HEK293 (cell line): Measurements from ENCODE around the gene IRS1.

Source experiments
- CTCF ChIA-PET: fragments of 350-600 bp; formaldehyde crosslinking; extraction: SDS; loops from one replicate; lab custom pipeline; 2021; ENCODE audit warnings: antibody characterized with exemption; lab: Yijun Ruan, JAX
- POLR2A ChIA-PET: fragments of 300-600 bp; formaldehyde crosslinking; extraction: SDS; loops from one replicate; lab custom pipeline; 2020; ENCODE audit warnings: antibody characterized with exemption, inconsistent platforms; lab: Yijun Ruan, JAX
- H3K27ac ChIP-seq: fragments of 200-500 bp; sonication (Bioruptor generic); 2 replicates; pipeline ENCODE4 v1.5.1; 2014; ENCODE audit warnings: low read depth, low read length, control low read depth, inconsistent platforms; ENCODE audit errors: extremely low read depth
- H3K36me3 ChIP-seq, 2 experiments: fragments of 200-500 bp in 1 of 2; sonication (Bioruptor generic) in 1 of 2; 1 replicate in 1 of 2; 2 replicates in 1 of 2; pipeline ENCODE4 v1.5.1; 2014 to 2017; ENCODE audit warnings: inconsistent platforms in 2 of 2, low read length in 2 of 2; ENCODE audit not compliant: control insufficient read depth in 2 of 2, insufficient read depth in 1 of 2
- H3K4me1 ChIP-seq: fragments of 200-500 bp; sonication (Bioruptor generic); 2 replicates; pipeline ENCODE4 v1.5.1; 2014; ENCODE audit warnings: mild to moderate bottlenecking, low read length, inconsistent platforms; ENCODE audit not compliant: control insufficient read depth, insufficient read depth
- H3K4me3 ChIP-seq: 2 replicates; pipeline ENCODE4 v1.5.1; 2011; ENCODE audit warnings: low read depth, mild to moderate bottlenecking, control low read depth, low read length, moderate library complexity
- H3K9me3 ChIP-seq: fragments of 200-500 bp; sonication (Bioruptor generic); 2 replicates; pipeline ENCODE4 v1.5.1; 2014; ENCODE audit warnings: low read depth, low read length, inconsistent platforms; ENCODE audit not compliant: control insufficient read depth, insufficient read depth
- BCL11A ChIP-seq: fragments of 450-650 bp; formaldehyde crosslinking; IDR thresholded peaks from 2 replicates; pipeline ENCODE4 v1.5.1; 2016; ENCODE audit warnings: low read depth, missing biosample characterization, missing genetic modification characterization
- FEZF1 ChIP-seq: fragments of 450-650 bp; formaldehyde crosslinking; IDR thresholded peaks from 2 replicates; pipeline ENCODE4 v1.5.1; 2016; ENCODE audit warnings: missing biosample characterization, missing genetic modification characterization
- GLI2 ChIP-seq: fragments of 450-650 bp; formaldehyde crosslinking; IDR thresholded peaks from 2 replicates; pipeline ENCODE4; 2017; ENCODE audit warnings: missing biosample characterization, missing genetic modification characterization, low read depth, borderline replicate concordance
- GLIS1 ChIP-seq: fragments of 450-650 bp; formaldehyde crosslinking; IDR thresholded peaks from 2 replicates; pipeline ENCODE4 v1.5.1; 2016; ENCODE audit warnings: missing biosample characterization, missing genetic modification characterization
- GLIS2 ChIP-seq: fragments of 450-650 bp; formaldehyde crosslinking; IDR thresholded peaks from 2 replicates; pipeline ENCODE4 v1.5.1; 2016; ENCODE audit warnings: missing biosample characterization, missing genetic modification characterization
- TCF7L2 ChIP-seq: IDR thresholded peaks from 2 replicates; pipeline ENCODE4 v1.6.1; 2011; ENCODE audit warnings: low read depth, mild to moderate bottlenecking, inconsistent platforms, low read length, moderate library complexity, borderline replicate concordance
- ZBTB8A ChIP-seq: fragments of 450-650 bp; formaldehyde crosslinking; IDR thresholded peaks from 2 replicates; pipeline ENCODE4 v1.5.1; 2016; ENCODE audit warnings: missing biosample characterization, missing genetic modification characterization
- ZEB2 ChIP-seq: fragments of 450-650 bp; formaldehyde crosslinking; IDR thresholded peaks from 2 replicates; pipeline ENCODE4 v1.5.1; 2016; ENCODE audit warnings: missing biosample characterization, missing genetic modification characterization
- ZIC2 ChIP-seq: fragments of 450-650 bp; formaldehyde crosslinking; IDR thresholded peaks from 2 replicates; pipeline ENCODE4 v1.5.1; 2016; ENCODE audit warnings: missing biosample characterization, missing genetic modification characterization
- ZNF112 ChIP-seq: fragments of 450-650 bp; formaldehyde crosslinking; IDR thresholded peaks from 2 replicates; pipeline ENCODE4 v1.5.0; 2017; ENCODE audit warnings: missing biosample characterization, missing genetic modification characterization
- ZNF133 ChIP-seq: fragments of 450-650 bp; formaldehyde crosslinking; IDR thresholded peaks from 2 replicates; pipeline ENCODE4 v1.5.1; 2016; ENCODE audit warnings: missing biosample characterization, missing genetic modification characterization
- ZNF2 ChIP-seq: fragments of 450-650 bp; formaldehyde crosslinking; IDR thresholded peaks from 2 replicates; pipeline ENCODE4 v1.5.1; 2016; ENCODE audit warnings: missing biosample characterization, missing genetic modification characterization
- ZNF354C ChIP-seq: fragments of 450-650 bp; formaldehyde crosslinking; IDR thresholded peaks from 2 replicates; pipeline ENCODE4 v1.5.1; 2016; ENCODE audit warnings: missing biosample characterization, missing genetic modification characterization, low read depth, borderline replicate concordance
- ZNF48 ChIP-seq: fragments of 450-650 bp; formaldehyde crosslinking; IDR thresholded peaks from 2 replicates; pipeline ENCODE4 v1.5.1; 2016; ENCODE audit warnings: missing biosample characterization, missing genetic modification characterization
- ZXDB ChIP-seq: fragments of 450-650 bp; formaldehyde crosslinking; IDR thresholded peaks from 2 replicates; pipeline ENCODE4 v1.5.1; 2016; ENCODE audit warnings: missing biosample characterization, missing genetic modification characterization
- TF ChIP-seq, protein P1 (sequence below): fragments of 450-650 bp; formaldehyde crosslinking; IDR thresholded peaks from 2 replicates; pipeline ENCODE4 v1.5.1; 2016; ENCODE audit warnings: missing biosample characterization, missing genetic modification characterization
- TF ChIP-seq, protein P2 (sequence below): fragments of 450-650 bp; formaldehyde crosslinking; IDR thresholded peaks from 2 replicates; pipeline ENCODE4 v1.5.1; 2016; ENCODE audit warnings: missing biosample characterization, missing genetic modification characterization
- TF ChIP-seq, protein P3 (sequence below): fragments of 450-650 bp; formaldehyde crosslinking; IDR thresholded peaks from 2 replicates; pipeline ENCODE4 v1.5.1; 2017; ENCODE audit warnings: missing biosample characterization, mild to moderate bottlenecking, missing genetic modification characterization, moderate library complexity
- TF ChIP-seq, protein P4 (sequence below): fragments of 450-650 bp; formaldehyde crosslinking; IDR thresholded peaks from 2 replicates; pipeline ENCODE4 v1.5.1; 2017; ENCODE audit warnings: missing biosample characterization, missing genetic modification characterization

Gene IRS1

DNA sequence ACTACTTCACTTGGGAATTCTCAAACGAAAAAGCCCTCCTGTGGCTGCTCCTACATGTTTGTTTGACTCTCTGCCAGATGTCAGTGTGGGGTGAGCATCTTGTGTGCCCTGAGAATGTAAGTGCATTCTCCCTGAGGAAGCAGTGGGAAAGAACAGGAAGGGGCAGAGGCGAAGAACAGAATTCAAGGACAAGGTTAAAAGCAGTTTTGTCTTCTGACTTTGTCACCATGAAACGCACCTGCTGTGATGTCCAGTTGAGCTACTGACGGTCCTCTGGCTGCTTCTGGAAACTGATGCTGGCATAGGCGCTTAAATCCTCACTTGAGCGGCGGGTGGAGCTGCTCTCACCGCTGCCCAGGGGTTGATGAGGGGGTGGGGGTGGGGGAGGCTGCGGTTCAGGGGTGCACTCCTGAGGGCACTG, 4.9 kb downstream of the IRS1 start:
- H3K4me3 ChIP-seq, result peak overlapping the region; percentile 29
- TF ChIP-seq GLIS1 (tag by site-specific recombination), result peak; percentile 60; the same call in 1 of the 2 replicates
- TF ChIP-seq ZNF354C (tag by site-specific recombination), result no peak
- TF ChIP-seq, protein P1, sequence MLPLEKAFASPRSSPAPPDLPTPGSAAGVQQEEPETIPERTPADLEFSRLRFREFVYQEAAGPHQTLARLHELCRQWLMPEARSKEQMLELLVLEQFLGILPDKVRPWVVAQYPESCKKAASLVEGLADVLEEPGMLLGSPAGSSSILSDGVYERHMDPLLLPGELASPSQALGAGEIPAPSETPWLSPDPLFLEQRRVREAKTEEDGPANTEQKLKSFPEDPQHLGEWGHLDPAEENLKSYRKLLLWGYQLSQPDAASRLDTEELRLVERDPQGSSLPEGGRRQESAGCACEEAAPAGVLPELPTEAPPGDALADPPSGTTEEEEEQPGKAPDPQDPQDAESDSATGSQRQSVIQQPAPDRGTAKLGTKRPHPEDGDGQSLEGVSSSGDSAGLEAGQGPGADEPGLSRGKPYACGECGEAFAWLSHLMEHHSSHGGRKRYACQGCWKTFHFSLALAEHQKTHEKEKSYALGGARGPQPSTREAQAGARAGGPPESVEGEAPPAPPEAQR, result no peak
- TF ChIP-seq ZNF112 (tag by site-specific recombination), result no peak
- TF ChIP-seq, protein P2, sequence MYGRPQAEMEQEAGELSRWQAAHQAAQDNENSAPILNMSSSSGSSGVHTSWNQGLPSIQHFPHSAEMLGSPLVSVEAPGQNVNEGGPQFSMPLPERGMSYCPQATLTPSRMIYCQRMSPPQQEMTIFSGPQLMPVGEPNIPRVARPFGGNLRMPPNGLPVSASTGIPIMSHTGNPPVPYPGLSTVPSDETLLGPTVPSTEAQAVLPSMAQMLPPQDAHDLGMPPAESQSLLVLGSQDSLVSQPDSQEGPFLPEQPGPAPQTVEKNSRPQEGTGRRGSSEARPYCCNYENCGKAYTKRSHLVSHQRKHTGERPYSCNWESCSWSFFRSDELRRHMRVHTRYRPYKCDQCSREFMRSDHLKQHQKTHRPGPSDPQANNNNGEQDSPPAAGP (tag by site-specific recombination), result no peak
- no peak for TF ChIP-seq ZBTB8A (tag by site-specific recombination)
- TF ChIP-seq BCL11A (tag by site-specific recombination), result no peak
- TF ChIP-seq GLIS2 (tag by site-specific recombination), result no peak
- peak; percentile 75 for TF ChIP-seq ZIC2
- TF ChIP-seq, protein P3, sequence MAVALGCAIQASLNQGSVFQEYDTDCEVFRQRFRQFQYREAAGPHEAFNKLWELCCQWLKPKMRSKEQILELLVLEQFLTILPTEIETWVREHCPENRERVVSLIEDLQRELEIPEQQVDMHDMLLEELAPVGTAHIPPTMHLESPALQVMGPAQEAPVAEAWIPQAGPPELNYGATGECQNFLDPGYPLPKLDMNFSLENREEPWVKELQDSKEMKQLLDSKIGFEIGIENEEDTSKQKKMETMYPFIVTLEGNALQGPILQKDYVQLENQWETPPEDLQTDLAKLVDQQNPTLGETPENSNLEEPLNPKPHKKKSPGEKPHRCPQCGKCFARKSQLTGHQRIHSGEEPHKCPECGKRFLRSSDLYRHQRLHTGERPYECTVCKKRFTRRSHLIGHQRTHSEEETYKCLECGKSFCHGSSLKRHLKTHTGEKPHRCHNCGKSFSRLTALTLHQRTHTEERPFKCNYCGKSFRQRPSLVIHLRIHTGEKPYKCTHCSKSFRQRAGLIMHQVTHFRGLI (tag by site-specific recombination), result no peak
- TF ChIP-seq, protein P4, sequence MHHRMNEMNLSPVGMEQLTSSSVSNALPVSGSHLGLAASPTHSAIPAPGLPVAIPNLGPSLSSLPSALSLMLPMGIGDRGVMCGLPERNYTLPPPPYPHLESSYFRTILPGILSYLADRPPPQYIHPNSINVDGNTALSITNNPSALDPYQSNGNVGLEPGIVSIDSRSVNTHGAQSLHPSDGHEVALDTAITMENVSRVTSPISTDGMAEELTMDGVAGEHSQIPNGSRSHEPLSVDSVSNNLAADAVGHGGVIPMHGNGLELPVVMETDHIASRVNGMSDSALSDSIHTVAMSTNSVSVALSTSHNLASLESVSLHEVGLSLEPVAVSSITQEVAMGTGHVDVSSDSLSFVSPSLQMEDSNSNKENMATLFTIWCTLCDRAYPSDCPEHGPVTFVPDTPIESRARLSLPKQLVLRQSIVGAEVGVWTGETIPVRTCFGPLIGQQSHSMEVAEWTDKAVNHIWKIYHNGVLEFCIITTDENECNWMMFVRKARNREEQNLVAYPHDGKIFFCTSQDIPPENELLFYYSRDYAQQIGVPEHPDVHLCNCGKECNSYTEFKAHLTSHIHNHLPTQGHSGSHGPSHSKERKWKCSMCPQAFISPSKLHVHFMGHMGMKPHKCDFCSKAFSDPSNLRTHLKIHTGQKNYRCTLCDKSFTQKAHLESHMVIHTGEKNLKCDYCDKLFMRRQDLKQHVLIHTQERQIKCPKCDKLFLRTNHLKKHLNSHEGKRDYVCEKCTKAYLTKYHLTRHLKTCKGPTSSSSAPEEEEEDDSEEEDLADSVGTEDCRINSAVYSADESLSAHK (tag by site-specific recombination), result no peak
- H3K36me3 ChIP-seq, result peaks cover 0 to 31% of the 10 kb centered on the region in 2 experiments; a peak in 1 of 3 replicates
- POLR2A ChIA-PET, result interaction anchor here (1.2 to 1.4 kb wide), 2 partner anchors 53 to 54 kb away, joined by 3 to 5 read pairs; no protein-coding TSS in a partner anchor
- H3K4me1 ChIP-seq, result peaks cover 19% of the 10 kb centered on the region
- CTCF ChIA-PET, result interaction anchor here (0.6 to 1.1 kb wide), 6 partner anchors 8 to 905 kb away, joined by 3 to 7 read pairs (median 3); no protein-coding TSS in a partner anchor
- H3K9me3 ChIP-seq, result no peaks in the 10 kb centered on the region
- H3K27ac ChIP-seq, result peak overlapping the region; percentile 73

DNA sequence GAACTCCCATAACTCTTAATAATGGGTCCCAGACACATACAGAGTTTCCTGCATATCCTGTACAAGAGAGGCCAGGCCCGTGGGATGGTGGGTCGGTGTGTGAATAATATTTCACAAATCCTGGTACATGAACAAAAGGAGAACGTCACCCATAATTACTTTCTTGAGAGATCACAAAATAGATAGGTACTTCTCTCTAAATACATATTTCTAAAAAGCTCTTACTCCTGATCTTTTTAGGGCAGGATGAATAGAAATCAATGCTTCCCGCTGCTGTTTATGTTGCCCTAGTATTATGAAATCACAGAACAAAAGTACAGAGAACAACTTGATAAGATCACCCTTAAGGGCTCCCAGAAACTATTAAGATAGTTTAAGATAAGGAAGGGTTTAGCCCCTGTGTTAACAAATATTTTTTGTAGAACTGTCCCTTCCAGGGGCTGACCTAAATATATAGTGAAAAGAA, 5.4 kb downstream of the IRS1 start:
- Histone ChIP-seq H3K4me1 (peaks cover 19% of the 10 kb centered on the region), H3K4me3 (peak overlapping the region; percentile 29), H3K27ac (peak overlapping the region; percentile 73), H3K9me3 (no peaks in the 10 kb centered on the region), H3K36me3 (peaks cover 0 to 31% of the 10 kb centered on the region in 2 experiments; a peak in 1 of 3 replicates)
- TF ChIP-seq ZEB2 (tag by site-specific recombination), result no peak
- no peak for TF ChIP-seq FEZF1
- no peak for TF ChIP-seq ZXDB (tag by site-specific recombination)
- TF ChIP-seq, protein P4 (tag by site-specific recombination), result 0 out of 2 replicates have a peak, but pooled peaks have one; percentile 50
- TF ChIP-seq GLI2, result no peak
- peak; percentile 27; the same call in 1 of the 2 replicates for TF ChIP-seq TCF7L2
- TF ChIP-seq ZNF133 (tag by site-specific recombination), result no peak
- TF ChIP-seq ZNF48 (tag by site-specific recombination), result no peak
- TF ChIP-seq ZNF2, result no peak
- CTCF ChIA-PET, result interaction anchor here (0.6 to 1.1 kb wide), 6 partner anchors 9 to 905 kb away, joined by 3 to 7 read pairs (median 4); no protein-coding TSS in a partner anchor
- POLR2A ChIA-PET, result interaction anchor here (1.2 kb wide), 1 partner anchor 54 kb away, joined by 5 read pairs; no protein-coding TSS in a partner anchor
